SK-N-MC (cell line): Measurements from ENCODE around the gene PEF1.

Experiments
- EZH2 ChIP-seq: fragments of 200-600 bp; sonication (generic); IDR thresholded peaks from one replicate; pipeline ENCODE4 v1.6.1; 2017; ENCODE audit warnings: antibody characterized with exemption
- POLR2AphosphoS5 ChIP-seq: IDR thresholded peaks from 2 replicates; pipeline ENCODE4 v1.6.1; 2012; ENCODE audit warnings: mild to moderate bottlenecking, low read depth, low read length, borderline replicate concordance

DNA sequence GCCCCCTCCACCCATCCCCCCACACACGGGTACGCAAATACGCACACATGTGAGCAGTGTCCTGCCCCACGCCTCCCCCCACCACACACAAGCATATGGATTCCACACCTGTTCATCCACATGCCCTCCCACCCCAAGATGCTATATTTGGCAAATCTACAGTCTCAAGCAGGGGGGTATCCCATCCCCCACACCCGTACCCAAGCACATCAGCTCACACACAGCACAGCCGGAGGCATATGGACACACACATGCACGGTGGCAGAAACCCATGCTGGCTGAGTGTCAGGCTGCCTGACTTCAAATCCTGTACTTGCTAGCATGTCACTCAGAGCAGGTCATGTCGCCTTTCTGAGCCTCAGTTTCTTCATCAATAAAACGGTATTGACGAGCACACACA lies 48.6 kb upstream of the PEF1 start:
- no peak for TF ChIP-seq EZH2
- TF ChIP-seq POLR2AphosphoS5: no peak
